Stimulated activated effector memory CD8-positive, alpha-beta T cell treated with anti-CD3 and anti-CD28 coated beads, Interleukin-12 subunit alpha, Interleukin-12 subunit beta, amount 100 ng/mL, for 72 hours (primary cell): ENCODE data around the gene VPS33B.

Experiments
- ATAC-seq: fragments of 150-1000 bp; cut with Tn5 transposase; 2 replicates; pipeline ENCODE4 v1.10.0; 2021
- DNase-seq, 2 donors: peaks; one replicate each; pipeline ENCODE4 v3.0.0; 2021 to 2022; ENCODE audit warnings: low spot score in 2 of 2
- H3K27ac Mint-ChIP-seq: one replicate; pipeline ENCODE4 v1.8.0; 2022; ENCODE audit warnings: mild to moderate bottlenecking, mixed read lengths
- H3K36me3 Mint-ChIP-seq: one replicate; pipeline ENCODE4 v1.8.0; 2022; ENCODE audit warnings: mild to moderate bottlenecking, mixed read lengths
- H3K4me1 Mint-ChIP-seq: one replicate; pipeline ENCODE4 v1.8.0; 2022; ENCODE audit warnings: mixed read lengths
- H3K4me3 Mint-ChIP-seq: one replicate; pipeline ENCODE4 v1.8.0; 2022; ENCODE audit warnings: mild to moderate bottlenecking, mixed read lengths
- H3K9me3 Mint-ChIP-seq: one replicate; pipeline ENCODE4 v1.8.0; 2022; ENCODE audit warnings: mixed read lengths

Gene VPS33B

DNA sequence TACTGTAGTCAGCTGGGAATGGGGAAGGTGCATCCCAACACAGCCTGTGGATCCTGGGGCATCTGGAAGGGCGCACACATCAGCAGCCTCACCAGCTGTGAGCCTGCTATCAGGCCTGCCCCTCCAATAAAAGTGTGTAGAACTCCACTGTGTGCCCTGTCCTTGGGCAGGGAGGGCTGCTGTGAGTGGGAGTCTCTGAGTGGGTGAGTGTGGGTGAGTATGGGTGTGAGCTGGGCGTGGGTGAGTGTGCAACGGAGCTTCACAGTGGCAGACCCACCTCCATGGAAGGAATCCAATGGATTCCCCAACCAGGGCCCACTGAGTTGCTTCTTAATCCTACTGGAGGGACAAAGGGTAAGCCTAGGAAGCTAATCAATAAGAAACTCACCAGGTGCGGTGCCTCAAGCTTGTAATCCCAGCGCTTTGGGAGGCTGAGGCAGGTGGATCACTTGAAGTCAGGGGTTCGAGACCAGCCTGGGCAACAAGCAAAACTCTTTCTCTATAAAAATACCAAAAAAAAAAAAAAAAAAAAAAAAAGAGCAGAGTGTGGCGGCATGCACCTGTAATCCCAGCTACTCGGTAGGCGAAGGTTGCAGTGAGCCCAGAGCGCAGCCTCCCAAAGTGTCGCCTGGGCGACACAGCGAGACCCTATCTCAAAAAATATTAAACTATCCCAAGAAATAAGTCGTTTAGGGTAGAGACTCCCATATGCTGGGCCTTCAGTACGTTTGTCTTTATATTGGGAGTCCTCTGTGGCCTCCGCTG is 68.3 kb downstream of the VPS33B start:
- Mint-ChIP-seq H3K27ac (peak overlapping the region; percentile 96), H3K9me3 (no peaks in the 10 kb centered on the region), H3K36me3 (peaks cover 68% of the 10 kb centered on the region), H3K4me1 (peaks cover 16% of the 10 kb centered on the region), H3K4me3 (peak overlapping the region; percentile 79)
- ATAC-seq (no peak), DNase-seq (no peak)

DNA sequence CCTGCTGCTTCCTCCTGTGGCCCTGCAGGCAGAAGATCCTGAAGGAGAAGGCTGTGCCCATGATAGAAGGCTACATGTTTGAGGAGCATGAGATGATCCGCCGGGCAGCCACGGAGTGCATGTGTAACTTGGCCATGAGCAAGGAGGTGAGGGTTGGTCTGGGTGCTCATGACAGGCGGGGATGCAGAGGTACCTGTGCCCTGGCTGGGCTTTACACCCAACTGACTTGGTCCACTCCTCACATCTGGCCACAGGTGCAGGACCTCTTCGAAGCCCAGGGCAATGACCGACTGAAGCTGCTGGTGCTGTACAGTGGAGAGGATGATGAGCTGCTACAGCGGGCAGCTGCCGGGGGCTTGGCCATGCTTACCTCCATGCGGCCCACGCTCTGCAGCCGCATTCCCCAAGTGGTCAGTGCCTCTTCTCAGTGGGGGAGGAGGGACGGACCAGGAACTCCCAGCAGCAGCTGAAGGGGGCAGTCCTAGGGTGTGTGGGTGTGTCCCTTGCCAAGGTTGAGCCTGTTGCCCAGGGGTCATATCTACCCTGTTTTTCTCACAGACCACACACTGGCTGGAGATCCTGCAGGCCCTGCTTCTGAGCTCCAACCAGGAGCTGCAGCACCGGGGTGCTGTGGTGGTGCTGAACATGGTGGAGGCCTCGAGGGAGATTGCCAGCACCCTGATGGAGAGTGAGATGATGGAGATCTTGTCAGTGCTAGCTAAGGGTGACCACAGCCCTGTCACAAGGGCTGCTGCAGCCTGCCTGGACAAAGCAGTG is 69.3 kb downstream of the VPS33B start:
- no peaks in the 10 kb centered on the region for H3K9me3 Mint-ChIP-seq
- H3K4me3 Mint-ChIP-seq, result peak overlapping the region; percentile 79
- peaks cover 16% of the 10 kb centered on the region for H3K4me1 Mint-ChIP-seq
- ATAC-seq (no peak), DNase-seq (no peak)
- H3K27ac Mint-ChIP-seq, result peak overlapping the region; percentile 96
- H3K36me3 Mint-ChIP-seq, result peaks cover 69% of the 10 kb centered on the region

DNA sequence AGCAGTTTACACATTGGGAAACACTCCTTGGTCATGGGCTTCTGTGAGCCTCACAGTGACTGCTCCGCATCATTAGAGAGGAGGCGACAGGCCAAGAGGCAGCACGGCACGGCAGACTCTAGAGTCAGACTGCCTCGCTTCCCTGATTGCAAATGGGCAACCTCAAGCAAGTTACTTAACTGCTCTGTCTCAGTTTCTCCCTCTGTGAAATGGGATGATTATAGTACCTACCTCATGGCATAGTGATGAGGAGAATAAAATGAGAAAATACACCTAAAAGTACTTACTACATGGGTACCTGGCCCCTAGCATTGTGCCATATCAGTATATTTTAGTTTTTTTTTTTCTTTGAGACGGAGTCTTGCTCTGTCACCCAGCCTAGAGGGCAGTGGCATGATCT is 71.7 kb downstream of the VPS33B start:
- H3K9me3 Mint-ChIP-seq, result no peaks in the 10 kb centered on the region
- DNase-seq (no peak), ATAC-seq (no peak)
- H3K27ac Mint-ChIP-seq, result no peak overlapping the region
- H3K4me3 Mint-ChIP-seq, result no peak overlapping the region
- peaks cover 85% of the 10 kb centered on the region for H3K36me3 Mint-ChIP-seq
- H3K4me1 Mint-ChIP-seq, result peaks cover 10% of the 10 kb centered on the region

DNA sequence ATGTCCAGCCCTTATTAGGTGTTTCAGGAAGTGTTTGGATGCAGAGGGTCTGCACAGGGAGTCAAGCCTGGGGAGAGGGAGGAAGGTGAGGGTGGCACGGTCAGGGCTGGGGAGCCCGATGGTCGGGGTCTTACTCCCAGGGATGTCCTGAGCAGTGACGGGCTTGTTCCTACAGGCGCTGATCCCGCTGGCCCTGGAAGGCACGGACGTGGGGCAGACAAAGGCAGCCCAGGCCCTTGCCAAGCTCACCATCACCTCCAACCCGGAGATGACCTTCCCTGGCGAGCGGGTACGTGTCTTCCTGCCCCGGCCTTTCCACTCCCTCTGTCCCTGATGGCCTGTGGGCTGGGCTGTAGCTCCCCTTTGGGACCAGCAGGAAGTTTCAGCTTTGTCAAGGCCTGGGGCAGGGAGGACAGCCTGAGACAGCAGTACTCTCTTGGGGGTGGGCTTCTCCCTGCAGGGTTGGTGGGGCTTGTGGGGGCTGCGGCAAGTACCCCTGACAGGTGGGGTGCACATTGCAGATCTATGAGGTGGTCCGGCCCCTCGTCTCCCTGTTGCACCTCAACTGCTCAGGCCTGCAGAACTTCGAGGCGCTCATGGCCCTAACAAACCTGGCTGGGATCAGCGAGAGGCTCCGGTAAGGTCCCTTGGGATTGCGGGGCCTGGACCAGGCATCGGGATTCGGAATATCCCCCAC is 72.3 kb downstream of the VPS33B start:
- H3K36me3 Mint-ChIP-seq, result peaks cover 91% of the 10 kb centered on the region
- ATAC-seq (no peak), DNase-seq (no peak)
- H3K27ac Mint-ChIP-seq, result no peak overlapping the region
- peaks cover 10% of the 10 kb centered on the region for H3K4me1 Mint-ChIP-seq
- no peak overlapping the region for H3K4me3 Mint-ChIP-seq
- H3K9me3 Mint-ChIP-seq, result no peaks in the 10 kb centered on the region
